NCI-H345 treated with DMSO at 0.1 percent for 48 hours (cell line): Measurements from ENCODE around the gene MIGA1.

Experiments
- DNase-seq: peaks from one replicate; lab custom pipeline; 2025; ENCODE audit not compliant: unreplicated experiment; lab: John Stamatoyannopoulos, UW

The MIGA1 gene

GRCh38 chr1:77846966-77847365, 67.5 kb downstream of the MIGA1 start:
- DNase-seq: no peak

- no peak for DNase-seq
These were observed 68.2 kb downstream of the MIGA1 start for GRCh38 chr1:77847621-77848080.

- no peak for DNase-seq
These were observed 70.6 kb downstream of the MIGA1 start for GRCh38 chr1:77850082-77850481.

GRCh38 chr1:77857552-77857951, 78.1 kb downstream of the MIGA1 start:
- DNase-seq: no peak

GRCh38 chr1:77858725-77859124, 79.3 kb downstream of the MIGA1 start:
- DNase-seq: no peak

- DNase-seq: no peak
These were observed 79.8 kb downstream of the MIGA1 start for GRCh38 chr1:77859248-77859647.

GRCh38 chr1:77866296-77866695, 86.8 kb downstream of the MIGA1 start:
- DNase-seq: no peak

GRCh38 chr1:77872645-77873044, 93.2 kb downstream of the MIGA1 start:
- no peak for DNase-seq

GRCh38 chr1:77873461-77873860, 94.0 kb downstream of the MIGA1 start:
- DNase-seq: no peak

- no peak for DNase-seq
These were observed 95.5 kb downstream of the MIGA1 start for GRCh38 chr1:77874804-77875445.

- no peak for DNase-seq
These were observed 97.4 kb downstream of the MIGA1 start for GRCh38 chr1:77876884-77877283.

- no peak for DNase-seq
These were observed 101.6 kb downstream of the MIGA1 start for GRCh38 chr1:77881061-77881460.

- DNase-seq: no peak
These were observed 103.0 kb downstream of the MIGA1 start for GRCh38 chr1:77882411-77882810.

GRCh38 chr1:77888081-77888780, 108.8 kb downstream of the MIGA1 start, which contains the start of gene NEXN:
Gene NEXN (plus strand): TSS chr1:77888624. CDS start chr1:77916107, 27,483 bp downstream.
- DNase-seq: peak; percentile 12

GRCh38 chr1:77888781-77889642, 109.6 kb downstream of the MIGA1 start:
- DNase-seq: no peak

- DNase-seq: no peak
These were observed 110.2 kb downstream of the MIGA1 start for GRCh38 chr1:77889671-77890070.

GRCh38 chr1:77891200-77891599, 111.8 kb downstream of the MIGA1 start:
- DNase-seq: no peak

GRCh38 chr1:77899647-77900320, 120.3 kb downstream of the MIGA1 start:
- no peak for DNase-seq

GRCh38 chr1:77900687-77901293, 121.3 kb downstream of the MIGA1 start:
- DNase-seq: peak; percentile 2

GRCh38 chr1:77905603-77906002, 126.2 kb downstream of the MIGA1 start:
- no peak for DNase-seq
